ENCODE results near the gene CELF1. TPM values are rescaled to one million over a fixed set of nuclear protein-coding genes. Genes with fewer than 3 reads are reported as not detected.

CELF1 gene
- polyA plus RNA-seq, 1 donor from 2014 or later, result 209 TPM

DNA sequence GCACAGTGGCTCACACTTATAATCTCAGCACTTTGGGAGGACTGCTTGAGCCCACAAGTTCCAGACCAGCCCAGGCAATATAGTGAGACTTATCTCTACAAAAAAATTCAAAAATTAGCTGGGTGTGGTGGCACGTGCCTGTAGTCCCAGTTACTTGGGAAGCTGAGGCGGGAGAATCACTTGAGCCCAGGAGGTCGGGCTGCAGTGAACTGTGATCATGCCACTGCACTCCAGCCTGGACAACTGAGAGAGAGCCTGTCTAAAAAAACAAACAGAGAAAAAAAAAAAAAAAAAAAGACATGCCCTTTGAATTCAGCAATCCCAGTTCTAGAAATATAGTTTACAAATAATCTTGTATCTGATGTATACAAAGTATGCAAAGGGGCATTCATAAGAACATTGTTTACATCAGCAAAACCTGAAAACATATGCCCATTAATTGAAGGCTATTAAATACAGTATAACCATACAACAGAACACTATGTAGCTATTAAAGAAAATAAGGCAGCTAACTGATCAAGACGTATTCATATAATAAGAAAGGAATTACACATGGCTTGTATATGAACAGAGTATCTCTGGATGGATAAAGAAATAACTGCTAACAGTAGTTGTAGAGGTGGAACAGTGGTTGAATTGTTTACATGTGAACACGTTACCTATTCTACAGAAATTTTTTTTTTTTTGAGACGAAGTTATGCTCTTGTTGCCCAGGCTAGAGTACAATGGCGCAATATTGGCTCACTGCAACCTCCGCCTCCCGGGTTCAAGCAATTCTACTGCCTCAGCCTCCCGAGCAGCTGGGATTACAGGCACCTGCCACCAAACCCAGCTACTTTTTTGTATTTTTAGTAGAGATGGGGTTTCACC lies 35.7 kb downstream of the CELF1 start:
- Histone ChIP-seq H3K27me3 (ENCODE audit: insufficient read depth, low read depth, low read length) (no peaks in the 10 kb centered on the region), H3K9me3 (ENCODE audit: low read length) (no peaks in the 10 kb centered on the region), H3K9ac (ENCODE audit: low read length) (no peak overlapping the region), H3K4me2 (ENCODE audit: low read length) (no peak overlapping the region), H3K79me2 (replicated peaks; ENCODE audit: insufficient read depth, low read length) (peaks cover 70% of the 10 kb centered on the region), H3K9me2 (ENCODE audit: insufficient read depth, low read length) (no peaks in the 10 kb centered on the region), H3K4me3 (ENCODE audit: low read length) (no peak overlapping the region), H2AFZ (ENCODE audit: low read depth, low read length) (no peak overlapping the region), H3K36me3 (ENCODE audit: insufficient read depth, low read length) (no peaks in the 10 kb centered on the region), H4K20me1 (ENCODE audit: insufficient read depth) (peaks cover 6% of the 10 kb centered on the region), H3K27ac (ENCODE audit: low read length) (peak overlapping the region; percentile 82), H3F3A (ENCODE audit: insufficient read depth, low read length, poor library complexity, severe bottlenecking) (peaks cover 5% of the 10 kb centered on the region)
- TF ChIP-seq, protein P1, sequence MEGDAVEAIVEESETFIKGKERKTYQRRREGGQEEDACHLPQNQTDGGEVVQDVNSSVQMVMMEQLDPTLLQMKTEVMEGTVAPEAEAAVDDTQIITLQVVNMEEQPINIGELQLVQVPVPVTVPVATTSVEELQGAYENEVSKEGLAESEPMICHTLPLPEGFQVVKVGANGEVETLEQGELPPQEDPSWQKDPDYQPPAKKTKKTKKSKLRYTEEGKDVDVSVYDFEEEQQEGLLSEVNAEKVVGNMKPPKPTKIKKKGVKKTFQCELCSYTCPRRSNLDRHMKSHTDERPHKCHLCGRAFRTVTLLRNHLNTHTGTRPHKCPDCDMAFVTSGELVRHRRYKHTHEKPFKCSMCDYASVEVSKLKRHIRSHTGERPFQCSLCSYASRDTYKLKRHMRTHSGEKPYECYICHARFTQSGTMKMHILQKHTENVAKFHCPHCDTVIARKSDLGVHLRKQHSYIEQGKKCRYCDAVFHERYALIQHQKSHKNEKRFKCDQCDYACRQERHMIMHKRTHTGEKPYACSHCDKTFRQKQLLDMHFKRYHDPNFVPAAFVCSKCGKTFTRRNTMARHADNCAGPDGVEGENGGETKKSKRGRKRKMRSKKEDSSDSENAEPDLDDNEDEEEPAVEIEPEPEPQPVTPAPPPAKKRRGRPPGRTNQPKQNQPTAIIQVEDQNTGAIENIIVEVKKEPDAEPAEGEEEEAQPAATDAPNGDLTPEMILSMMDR (IDR thresholded peaks at IDR 0.05; ENCODE audit: poor library complexity, severe bottlenecking), result no peak
- TF ChIP-seq RAD21 (conservative IDR thresholded peaks at IDR 0.05) (no peak), POLR2AphosphoS5 (IDR thresholded peaks at IDR 0.05) (no peak)

DNA sequence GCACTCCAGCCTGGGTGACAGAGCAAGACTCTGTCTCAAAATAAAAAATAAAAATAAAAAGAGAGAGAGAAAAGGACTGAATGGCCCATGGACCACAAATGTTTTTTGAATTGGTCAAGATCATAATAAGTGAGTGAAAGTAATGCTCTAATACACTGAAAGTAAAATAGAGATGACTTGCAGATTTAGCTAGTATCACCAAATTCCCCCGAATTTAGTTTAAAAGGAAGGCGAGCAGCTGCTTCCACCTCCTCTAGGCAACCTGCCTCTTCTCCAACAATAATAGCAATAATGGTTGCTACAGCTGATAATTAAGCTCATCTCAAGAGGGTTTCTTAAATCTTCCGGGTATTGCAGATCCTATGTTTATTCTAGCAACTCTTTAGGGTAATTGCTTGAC lies 36.8 kb downstream of the CELF1 start:
- H3K4me2 ChIP-seq (ENCODE audit: low read length), result no peak overlapping the region
- H3K9me2 ChIP-seq (ENCODE audit: insufficient read depth, low read length), result no peaks in the 10 kb centered on the region
- peaks cover 63% of the 10 kb centered on the region for H3K79me2 ChIP-seq (replicated peaks; ENCODE audit: insufficient read depth, low read length)
- peaks cover 5% of the 10 kb centered on the region for H3F3A ChIP-seq (ENCODE audit: insufficient read depth, low read length, poor library complexity, severe bottlenecking)
- peaks cover 6% of the 10 kb centered on the region for H4K20me1 ChIP-seq (ENCODE audit: insufficient read depth)
- no peaks in the 10 kb centered on the region for H3K9me3 ChIP-seq (ENCODE audit: low read length)
- no peaks in the 10 kb centered on the region for H3K36me3 ChIP-seq (ENCODE audit: insufficient read depth, low read length)
- H3K27me3 ChIP-seq (ENCODE audit: insufficient read depth, low read depth, low read length), result no peaks in the 10 kb centered on the region
- H3K27ac ChIP-seq (ENCODE audit: low read length), result no peak overlapping the region
- H3K4me3 ChIP-seq (ENCODE audit: low read length), result no peak overlapping the region
- TF ChIP-seq, protein P2, sequence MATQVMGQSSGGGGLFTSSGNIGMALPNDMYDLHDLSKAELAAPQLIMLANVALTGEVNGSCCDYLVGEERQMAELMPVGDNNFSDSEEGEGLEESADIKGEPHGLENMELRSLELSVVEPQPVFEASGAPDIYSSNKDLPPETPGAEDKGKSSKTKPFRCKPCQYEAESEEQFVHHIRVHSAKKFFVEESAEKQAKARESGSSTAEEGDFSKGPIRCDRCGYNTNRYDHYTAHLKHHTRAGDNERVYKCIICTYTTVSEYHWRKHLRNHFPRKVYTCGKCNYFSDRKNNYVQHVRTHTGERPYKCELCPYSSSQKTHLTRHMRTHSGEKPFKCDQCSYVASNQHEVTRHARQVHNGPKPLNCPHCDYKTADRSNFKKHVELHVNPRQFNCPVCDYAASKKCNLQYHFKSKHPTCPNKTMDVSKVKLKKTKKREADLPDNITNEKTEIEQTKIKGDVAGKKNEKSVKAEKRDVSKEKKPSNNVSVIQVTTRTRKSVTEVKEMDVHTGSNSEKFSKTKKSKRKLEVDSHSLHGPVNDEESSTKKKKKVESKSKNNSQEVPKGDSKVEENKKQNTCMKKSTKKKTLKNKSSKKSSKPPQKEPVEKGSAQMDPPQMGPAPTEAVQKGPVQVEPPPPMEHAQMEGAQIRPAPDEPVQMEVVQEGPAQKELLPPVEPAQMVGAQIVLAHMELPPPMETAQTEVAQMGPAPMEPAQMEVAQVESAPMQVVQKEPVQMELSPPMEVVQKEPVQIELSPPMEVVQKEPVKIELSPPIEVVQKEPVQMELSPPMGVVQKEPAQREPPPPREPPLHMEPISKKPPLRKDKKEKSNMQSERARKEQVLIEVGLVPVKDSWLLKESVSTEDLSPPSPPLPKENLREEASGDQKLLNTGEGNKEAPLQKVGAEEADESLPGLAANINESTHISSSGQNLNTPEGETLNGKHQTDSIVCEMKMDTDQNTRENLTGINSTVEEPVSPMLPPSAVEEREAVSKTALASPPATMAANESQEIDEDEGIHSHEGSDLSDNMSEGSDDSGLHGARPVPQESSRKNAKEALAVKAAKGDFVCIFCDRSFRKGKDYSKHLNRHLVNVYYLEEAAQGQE (IDR thresholded peaks at IDR 0.05; ENCODE audit: borderline replicate concordance), result no peak
- TF ChIP-seq, protein P1 (IDR thresholded peaks at IDR 0.05; ENCODE audit: poor library complexity, severe bottlenecking), result no peak
- TF ChIP-seq TAF1 (IDR thresholded peaks at IDR 0.05; ENCODE audit: low read depth), result no peak
- no peak for TF ChIP-seq MXI1 (conservative IDR thresholded peaks at IDR 0.05; ENCODE audit: poor library complexity, severe bottlenecking)
- no peak for TF ChIP-seq EP300 (conservative IDR thresholded peaks at IDR 0.05; ENCODE audit: poor library complexity, severe bottlenecking)
- TF ChIP-seq EZH2 (IDR thresholded peaks at IDR 0.05; ENCODE audit: borderline replicate concordance, insufficient read depth, low read length, poor library complexity, severe bottlenecking), result no peak
- TF ChIP-seq RAD21 (conservative IDR thresholded peaks at IDR 0.05), result no peak
- no peak for TF ChIP-seq SMC3 (conservative IDR thresholded peaks at IDR 0.05; ENCODE audit: poor library complexity)
- no peak overlapping the region for H2AFZ ChIP-seq (ENCODE audit: low read depth, low read length)
- H3K9ac ChIP-seq (ENCODE audit: low read length), result no peak overlapping the region

Measured in neural cell (in vitro differentiated cells).